HG03571 (cell line): Measurements from ENCODE around the gene PLCB1.

Experiments
- ATAC-seq: cut with Tn5 transposase; IDR thresholded peaks from one replicate; pipeline ENCODE4 v1.9.1; 2021; ENCODE audit not compliant: unreplicated experiment

The PLCB1 gene

DNA sequence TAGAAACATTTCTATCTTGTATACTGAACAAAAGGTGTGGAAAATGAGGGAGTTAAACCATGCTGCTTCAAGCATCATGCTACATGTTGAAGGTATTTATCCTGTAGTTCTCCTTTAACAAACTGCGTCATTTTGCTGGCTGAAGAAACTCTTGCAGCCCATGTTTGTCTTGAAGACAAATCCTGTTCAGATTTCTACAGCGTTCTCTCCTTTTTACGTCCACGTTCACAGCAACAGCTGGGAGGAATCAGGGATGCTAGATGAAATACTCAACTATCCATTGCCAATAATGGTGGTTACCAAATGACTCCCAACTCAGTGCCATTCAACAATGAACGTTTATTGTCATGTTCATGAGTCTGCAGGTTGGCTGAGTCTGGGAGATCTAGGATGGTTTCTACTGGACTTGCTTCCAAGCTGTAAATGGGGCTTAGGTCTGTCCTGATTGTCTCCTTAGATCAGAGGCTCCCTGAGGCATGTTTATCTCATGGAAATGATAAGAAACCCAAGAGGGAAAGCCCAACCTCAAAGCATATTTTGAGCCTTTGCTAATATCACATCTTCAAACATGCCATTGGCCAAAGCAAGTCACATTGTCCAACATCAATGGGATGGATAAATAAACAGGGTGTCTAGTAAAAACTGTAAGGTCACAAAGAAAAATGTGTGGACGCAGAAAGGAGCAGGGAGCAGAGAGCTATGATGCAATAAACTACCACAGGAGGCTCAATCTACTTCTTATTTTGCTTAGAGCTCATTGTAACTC is 2.7 kb upstream of the PLCB1 start:
- ATAC-seq = no peak

- no peak for ATAC-seq
These were observed 1.1 kb upstream of the PLCB1 start for GRCh38 chr20:8130840-8131526.

GRCh38 chr20:8132484-8133309 is 631 bp downstream of the PLCB1 start:
- ATAC-seq = peak; percentile 12

- no peak for ATAC-seq
These were observed 1.3 kb downstream of the PLCB1 start for GRCh38 chr20:8133310-8133768.

DNA sequence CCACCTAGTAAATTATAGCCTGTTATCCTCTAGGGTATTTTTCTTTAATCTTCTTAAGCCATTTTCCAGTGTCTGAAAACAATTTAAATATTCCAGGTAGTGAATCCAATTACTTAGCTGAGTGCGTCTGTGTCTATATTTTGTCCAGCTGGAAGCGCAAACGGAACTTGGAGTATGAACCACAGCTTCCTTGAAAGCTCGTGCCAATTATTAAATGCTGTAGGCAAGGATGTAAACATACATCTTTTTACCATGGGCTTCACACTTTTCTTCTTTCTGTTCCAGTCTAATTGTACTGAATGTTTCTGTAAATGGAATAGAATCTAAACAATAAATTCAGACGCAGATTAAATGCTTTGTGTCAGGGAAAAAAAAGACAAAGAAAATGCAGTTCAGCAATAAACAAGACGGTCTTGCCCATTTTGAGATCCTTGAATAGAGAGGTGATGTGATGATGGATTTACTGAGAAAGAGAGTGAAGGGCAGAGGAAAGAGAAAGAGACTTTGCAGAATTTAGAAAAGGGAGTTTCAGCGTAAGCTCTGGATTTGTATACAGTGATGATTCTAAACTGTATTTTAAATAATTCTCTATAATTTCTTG is 1.9 kb downstream of the PLCB1 start:
- no peak for ATAC-seq

- no peak for ATAC-seq
These were observed 7.8 kb downstream of the PLCB1 start for GRCh38 chr20:8139899-8140298.

GRCh38 chr20:8143474-8143873 is 11.4 kb downstream of the PLCB1 start:
- no peak for ATAC-seq

DNA sequence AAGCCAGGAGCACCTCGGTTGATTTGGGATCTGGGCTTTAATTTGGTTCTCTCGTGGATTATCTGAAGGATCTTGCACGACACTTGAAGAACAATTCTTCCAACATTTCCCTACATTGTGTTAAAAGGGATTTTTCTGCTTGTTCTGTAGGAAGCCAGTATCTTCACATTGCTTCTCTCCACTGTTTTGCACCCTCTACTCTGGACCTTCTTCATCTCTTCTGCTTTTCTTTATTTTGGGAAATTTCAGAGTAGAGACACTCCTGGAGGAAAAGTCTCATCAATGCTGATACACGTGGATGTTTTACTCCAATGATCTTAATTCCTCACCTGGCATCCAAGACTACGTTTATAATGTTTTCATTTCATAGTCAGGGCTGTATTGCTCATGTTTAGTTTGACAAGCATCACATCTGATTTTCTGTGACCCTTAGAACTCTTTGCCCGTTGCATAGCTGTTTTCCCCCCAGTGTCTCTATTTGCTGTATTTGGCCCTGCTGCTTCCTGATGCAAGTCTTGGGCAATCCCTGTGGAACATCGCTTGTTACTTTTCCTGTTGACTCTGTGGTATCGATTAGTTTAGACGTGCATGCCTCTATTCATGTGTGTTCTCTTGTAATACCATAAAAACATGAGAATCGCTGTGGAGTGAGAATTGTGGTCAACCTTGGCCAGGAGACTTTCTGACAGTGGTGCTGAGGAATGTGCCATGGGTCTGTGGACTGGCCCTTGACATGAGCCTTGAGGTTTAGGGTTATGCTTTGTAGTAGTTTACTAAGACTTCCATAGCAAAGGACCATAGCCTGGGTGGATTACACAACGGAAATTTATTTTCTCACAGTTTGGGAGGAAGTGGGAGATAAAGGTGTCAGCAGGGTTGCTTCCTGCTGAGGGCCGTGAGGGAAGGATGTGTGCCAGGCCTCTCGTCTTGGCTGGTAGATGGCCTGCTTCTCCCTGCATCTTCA is 12.5 kb downstream of the PLCB1 start:
- no peak for ATAC-seq

DNA sequence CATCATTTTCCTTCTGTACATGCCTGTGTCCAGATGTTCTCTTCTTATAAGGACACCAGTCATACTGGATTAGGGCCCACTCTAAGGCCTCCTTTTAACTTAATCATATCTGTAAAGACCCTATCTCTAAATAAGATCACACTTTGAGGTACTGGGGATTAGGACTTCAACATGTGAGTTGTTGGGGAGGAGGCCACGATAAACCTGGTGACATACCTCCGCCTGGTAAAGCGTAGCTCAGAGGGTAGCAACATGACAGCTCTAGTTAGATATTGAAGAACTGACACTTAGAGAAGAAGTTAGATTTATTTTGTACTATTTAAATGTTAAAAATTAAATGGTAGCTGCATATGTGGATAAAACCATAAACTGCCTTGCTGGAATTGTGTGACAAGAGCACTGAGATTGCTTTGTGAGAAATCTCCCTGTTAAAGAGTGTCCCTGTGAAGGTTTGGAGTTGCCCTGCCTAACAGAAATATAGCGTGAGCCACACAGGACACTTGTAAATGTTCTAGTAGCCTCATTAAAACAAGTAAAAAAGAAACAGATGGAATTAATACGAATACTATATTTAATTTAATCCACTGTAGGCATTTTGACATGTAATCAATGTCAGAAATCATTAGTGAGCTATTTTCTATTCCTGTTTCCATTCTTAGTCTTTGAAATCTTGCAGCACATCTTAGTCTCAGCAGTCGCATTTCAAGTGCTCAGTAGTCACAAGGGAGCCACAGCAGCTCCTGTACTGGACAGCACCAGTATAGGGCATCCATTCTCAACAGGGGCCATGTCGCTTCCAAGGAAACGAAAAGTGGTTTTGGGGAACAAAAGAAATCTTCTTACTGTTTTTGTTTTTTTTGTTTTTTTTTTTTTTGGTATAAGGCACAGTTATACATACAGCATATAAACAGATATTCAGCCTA is 13.4 kb downstream of the PLCB1 start:
- ATAC-seq = no peak

GRCh38 chr20:8147476-8147875 is 15.4 kb downstream of the PLCB1 start:
- ATAC-seq = no peak

GRCh38 chr20:8148501-8148900 is 16.4 kb downstream of the PLCB1 start:
- ATAC-seq = no peak

GRCh38 chr20:8150591-8150990 is 18.5 kb downstream of the PLCB1 start:
- ATAC-seq = no peak

- no peak for ATAC-seq
These were observed 19.3 kb downstream of the PLCB1 start for GRCh38 chr20:8151372-8151771.

DNA sequence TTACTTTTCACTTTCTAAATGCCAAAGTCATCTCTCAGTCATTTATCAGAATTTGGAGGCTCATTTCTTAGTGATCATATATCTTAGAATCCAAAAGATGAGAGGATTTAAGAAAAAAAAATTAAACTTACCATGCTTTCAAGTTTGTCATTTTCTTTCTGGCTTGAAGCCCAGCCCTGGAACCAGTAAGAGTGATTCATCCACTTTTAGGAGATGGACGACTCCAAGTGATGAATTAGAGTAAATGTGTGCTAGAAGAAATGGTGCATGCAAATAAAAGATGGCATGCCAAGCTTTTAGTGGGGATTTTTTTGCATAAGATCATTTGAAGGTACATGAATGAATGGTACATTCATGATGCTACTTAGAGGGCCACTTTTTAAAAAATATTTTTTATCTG is 20.1 kb downstream of the PLCB1 start:
- ATAC-seq = no peak

GRCh38 chr20:8152847-8153246 is 20.8 kb downstream of the PLCB1 start:
- no peak for ATAC-seq

DNA sequence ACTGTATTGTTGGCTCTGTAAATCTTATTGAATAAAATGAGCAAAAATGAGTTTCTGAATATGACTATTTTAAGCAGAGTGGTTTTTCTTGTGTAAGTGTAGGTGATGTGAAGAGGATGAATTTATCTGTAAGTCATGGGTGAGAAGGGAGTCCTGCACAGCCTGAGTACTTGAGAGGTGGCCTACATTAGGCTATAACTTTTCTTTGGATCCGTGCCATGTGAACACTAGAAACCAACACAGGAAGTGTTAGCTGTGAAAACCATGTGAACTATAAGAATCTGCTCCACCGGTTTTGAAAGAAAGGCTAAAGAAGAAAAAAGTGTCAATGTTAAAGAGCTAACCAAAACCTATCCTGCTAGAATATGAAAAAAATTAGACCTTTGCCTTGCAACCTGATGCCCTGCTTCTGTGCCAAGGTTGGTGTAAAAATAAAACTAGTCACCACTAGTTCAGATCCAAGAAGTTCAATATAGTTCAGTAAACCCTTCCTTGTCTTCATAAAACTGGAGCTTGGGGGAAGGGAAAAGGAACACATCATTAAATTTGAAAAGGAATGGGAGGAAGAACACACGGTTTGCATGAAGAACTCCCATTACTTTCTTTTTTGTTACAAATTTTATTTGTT is 21.3 kb downstream of the PLCB1 start:
- peak; percentile 68 for ATAC-seq

DNA sequence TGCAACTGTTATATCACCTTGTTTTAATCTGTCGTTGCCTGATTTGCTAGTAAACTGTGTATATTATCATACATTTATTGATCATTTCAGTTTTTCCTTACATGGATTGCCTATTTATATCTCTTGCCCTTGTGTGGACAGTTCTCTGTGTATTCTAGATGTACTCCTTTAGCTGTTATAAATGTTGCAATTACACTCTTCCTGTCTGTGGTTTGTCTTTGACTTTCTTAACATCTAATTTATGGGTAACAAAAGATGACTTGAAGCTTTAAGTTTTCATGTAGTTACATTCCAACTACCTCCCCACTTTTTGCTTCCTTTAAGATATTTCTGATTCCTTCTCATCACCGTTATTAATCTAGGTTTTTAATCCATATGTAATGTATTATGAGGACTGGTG is 22.6 kb downstream of the PLCB1 start:
- no peak for ATAC-seq

GRCh38 chr20:8155229-8155628 is 23.2 kb downstream of the PLCB1 start:
- ATAC-seq = no peak

DNA sequence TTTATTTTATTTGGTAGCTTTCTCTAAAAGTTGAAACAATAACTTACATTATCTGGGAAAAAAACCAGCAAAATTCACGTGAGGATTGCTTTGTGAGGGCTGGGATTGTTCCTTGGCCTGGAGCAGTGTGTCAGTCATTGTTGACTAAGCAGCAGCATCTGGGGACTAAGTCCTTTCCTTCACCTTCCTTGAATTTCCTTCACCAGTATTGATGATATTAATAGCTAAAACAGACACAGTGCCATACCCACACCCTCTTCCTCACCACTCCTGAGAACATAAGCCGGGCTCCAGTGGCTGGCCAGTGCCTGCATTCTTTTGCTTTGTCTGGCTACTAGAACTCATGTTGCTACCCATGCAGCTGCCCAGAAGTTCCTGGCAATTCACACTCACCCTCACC is 23.7 kb downstream of the PLCB1 start:
- no peak for ATAC-seq
